ENCODE measurements around the gene GPR42. TPM values are rescaled to one million over a fixed set of nuclear protein-coding genes. Genes with fewer than 3 reads are reported as not detected.

The GPR42 gene
- total and polyA plus RNA-seq, 10 of the 15 experiments (the other 5 are each of a cell fraction or from before 2014, with no cell fraction given) = 0.13 TPM; not detected in 9

DNA sequence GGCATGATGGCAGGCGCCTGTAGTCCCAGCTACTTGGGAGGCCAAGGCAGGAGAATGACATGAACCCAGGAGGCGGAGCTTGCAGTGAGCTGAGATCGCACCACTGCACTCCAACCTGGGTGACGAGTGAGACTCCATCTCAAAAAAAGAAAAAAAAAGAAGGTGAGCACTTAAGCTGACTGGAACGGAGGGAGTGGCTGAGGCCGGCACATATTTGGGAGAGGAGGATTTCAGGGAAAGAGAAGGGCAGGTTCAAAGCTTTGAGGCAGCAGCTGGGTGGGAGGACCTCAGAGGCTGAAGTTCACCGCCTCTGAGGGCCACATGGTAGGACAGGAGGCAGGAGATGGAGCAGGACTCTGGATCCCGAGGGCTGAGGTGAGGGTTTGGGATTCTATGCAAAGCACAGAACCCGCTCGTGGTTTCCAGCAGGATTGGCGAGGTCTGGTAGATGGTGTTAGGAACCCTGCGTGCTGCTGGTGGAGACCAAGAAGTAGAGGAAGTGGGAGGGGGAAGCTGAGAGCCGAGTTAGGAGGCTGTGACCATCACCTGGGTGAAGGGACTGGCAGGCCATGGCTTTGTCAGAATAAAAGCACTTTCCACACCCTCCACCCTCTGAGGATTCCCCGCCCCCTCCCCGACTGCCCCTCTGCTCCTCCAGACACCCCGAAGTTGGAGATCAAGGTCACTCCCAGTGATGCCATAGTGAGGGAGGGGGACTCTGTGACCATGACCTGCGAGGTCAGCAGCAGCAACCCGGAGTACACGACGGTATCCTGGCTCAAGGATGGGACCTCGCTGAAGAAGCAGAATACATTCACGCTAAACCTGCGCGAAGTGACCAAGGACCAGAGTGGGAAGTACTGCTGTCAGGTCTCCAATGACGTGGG lies 33.5 kb upstream of the GPR42 start (continued):
- TF ChIP-seq, protein P1, sequence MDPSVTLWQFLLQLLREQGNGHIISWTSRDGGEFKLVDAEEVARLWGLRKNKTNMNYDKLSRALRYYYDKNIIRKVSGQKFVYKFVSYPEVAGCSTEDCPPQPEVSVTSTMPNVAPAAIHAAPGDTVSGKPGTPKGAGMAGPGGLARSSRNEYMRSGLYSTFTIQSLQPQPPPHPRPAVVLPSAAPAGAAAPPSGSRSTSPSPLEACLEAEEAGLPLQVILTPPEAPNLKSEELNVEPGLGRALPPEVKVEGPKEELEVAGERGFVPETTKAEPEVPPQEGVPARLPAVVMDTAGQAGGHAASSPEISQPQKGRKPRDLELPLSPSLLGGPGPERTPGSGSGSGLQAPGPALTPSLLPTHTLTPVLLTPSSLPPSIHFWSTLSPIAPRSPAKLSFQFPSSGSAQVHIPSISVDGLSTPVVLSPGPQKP (IDR thresholded peaks at IDR 0.05; ENCODE audit: low read depth, low read length) = no peak
- 0 out of 4 replicates have a peak, but pooled peaks of 1 of the 2 experiments have one; percentile 15 for TF ChIP-seq IKZF2 (IDR thresholded peaks at IDR 0.05)
- TF ChIP-seq EED (IDR thresholded peaks at IDR 0.05; ENCODE audit: low read depth) = no peak
- TF ChIP-seq POLR2AphosphoS5 (IDR thresholded peaks at IDR 0.05; ENCODE audit: low read length) = no peak
- TF ChIP-seq ETV6 (conservative IDR thresholded peaks at IDR 0.05 in 1 of 2, IDR thresholded peaks at IDR 0.05 in 1 of 2; ENCODE audit: borderline replicate concordance in 1 of 2, low read depth in 1 of 2) = no peak
- TF ChIP-seq, protein P2, sequence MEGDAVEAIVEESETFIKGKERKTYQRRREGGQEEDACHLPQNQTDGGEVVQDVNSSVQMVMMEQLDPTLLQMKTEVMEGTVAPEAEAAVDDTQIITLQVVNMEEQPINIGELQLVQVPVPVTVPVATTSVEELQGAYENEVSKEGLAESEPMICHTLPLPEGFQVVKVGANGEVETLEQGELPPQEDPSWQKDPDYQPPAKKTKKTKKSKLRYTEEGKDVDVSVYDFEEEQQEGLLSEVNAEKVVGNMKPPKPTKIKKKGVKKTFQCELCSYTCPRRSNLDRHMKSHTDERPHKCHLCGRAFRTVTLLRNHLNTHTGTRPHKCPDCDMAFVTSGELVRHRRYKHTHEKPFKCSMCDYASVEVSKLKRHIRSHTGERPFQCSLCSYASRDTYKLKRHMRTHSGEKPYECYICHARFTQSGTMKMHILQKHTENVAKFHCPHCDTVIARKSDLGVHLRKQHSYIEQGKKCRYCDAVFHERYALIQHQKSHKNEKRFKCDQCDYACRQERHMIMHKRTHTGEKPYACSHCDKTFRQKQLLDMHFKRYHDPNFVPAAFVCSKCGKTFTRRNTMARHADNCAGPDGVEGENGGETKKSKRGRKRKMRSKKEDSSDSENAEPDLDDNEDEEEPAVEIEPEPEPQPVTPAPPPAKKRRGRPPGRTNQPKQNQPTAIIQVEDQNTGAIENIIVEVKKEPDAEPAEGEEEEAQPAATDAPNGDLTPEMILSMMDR (IDR thresholded peaks at IDR 0.05 in 2 of 3, conservative IDR thresholded peaks at IDR 0.05 in 1 of 3; ENCODE audit: control insufficient read depth in 2 of 3, extremely low read depth in 1 of 3, insufficient read depth in 1 of 3, low read depth in 3 of 3, low read length in 3 of 3) = no peak
- no peak for TF ChIP-seq POU2F2 (IDR thresholded peaks at IDR 0.05; ENCODE audit: borderline replicate concordance, low read depth, low read length)
- TF ChIP-seq, protein P3, sequence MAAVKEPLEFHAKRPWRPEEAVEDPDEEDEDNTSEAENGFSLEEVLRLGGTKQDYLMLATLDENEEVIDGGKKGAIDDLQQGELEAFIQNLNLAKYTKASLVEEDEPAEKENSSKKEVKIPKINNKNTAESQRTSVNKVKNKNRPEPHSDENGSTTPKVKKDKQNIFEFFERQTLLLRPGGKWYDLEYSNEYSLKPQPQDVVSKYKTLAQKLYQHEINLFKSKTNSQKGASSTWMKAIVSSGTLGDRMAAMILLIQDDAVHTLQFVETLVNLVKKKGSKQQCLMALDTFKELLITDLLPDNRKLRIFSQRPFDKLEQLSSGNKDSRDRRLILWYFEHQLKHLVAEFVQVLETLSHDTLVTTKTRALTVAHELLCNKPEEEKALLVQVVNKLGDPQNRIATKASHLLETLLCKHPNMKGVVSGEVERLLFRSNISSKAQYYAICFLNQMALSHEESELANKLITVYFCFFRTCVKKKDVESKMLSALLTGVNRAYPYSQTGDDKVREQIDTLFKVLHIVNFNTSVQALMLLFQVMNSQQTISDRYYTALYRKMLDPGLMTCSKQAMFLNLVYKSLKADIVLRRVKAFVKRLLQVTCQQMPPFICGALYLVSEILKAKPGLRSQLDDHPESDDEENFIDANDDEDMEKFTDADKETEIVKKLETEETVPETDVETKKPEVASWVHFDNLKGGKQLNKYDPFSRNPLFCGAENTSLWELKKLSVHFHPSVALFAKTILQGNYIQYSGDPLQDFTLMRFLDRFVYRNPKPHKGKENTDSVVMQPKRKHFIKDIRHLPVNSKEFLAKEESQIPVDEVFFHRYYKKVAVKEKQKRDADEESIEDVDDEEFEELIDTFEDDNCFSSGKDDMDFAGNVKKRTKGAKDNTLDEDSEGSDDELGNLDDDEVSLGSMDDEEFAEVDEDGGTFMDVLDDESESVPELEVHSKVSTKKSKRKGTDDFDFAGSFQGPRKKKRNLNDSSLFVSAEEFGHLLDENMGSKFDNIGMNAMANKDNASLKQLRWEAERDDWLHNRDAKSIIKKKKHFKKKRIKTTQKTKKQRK (IDR thresholded peaks at IDR 0.05; ENCODE audit: low read depth, low read length) = no peak
- TF ChIP-seq BMI1 (IDR thresholded peaks at IDR 0.05; ENCODE audit: borderline replicate concordance) = 0 out of 2 replicates have a peak, but pooled peaks have one; percentile 26
- TF ChIP-seq ZZZ3 (IDR thresholded peaks at IDR 0.05; ENCODE audit: control insufficient read depth, insufficient read length, low read depth) = no peak
- TF ChIP-seq KAT2A (conservative IDR thresholded peaks at IDR 0.05; ENCODE audit: control insufficient read depth, low read depth, low read length) = no peak
- TF ChIP-seq DPF2 (IDR thresholded peaks at IDR 0.05) = no peak
- TF ChIP-seq RUNX3 (IDR thresholded peaks at IDR 0.05; ENCODE audit: low read length) = peak; percentile 19; the same call in 1 of the 2 replicates
- no peak for TF ChIP-seq RAD21 (IDR thresholded peaks at IDR 0.05; ENCODE audit: insufficient read depth, low read depth, low read length)
- no peak for TF ChIP-seq EZH2 (IDR thresholded peaks at IDR 0.05; ENCODE audit: borderline replicate concordance, control insufficient read depth, low read depth, low read length)
- no peak for TF ChIP-seq CBFB (IDR thresholded peaks at IDR 0.05; ENCODE audit: low read depth)
- TF ChIP-seq, protein P4, sequence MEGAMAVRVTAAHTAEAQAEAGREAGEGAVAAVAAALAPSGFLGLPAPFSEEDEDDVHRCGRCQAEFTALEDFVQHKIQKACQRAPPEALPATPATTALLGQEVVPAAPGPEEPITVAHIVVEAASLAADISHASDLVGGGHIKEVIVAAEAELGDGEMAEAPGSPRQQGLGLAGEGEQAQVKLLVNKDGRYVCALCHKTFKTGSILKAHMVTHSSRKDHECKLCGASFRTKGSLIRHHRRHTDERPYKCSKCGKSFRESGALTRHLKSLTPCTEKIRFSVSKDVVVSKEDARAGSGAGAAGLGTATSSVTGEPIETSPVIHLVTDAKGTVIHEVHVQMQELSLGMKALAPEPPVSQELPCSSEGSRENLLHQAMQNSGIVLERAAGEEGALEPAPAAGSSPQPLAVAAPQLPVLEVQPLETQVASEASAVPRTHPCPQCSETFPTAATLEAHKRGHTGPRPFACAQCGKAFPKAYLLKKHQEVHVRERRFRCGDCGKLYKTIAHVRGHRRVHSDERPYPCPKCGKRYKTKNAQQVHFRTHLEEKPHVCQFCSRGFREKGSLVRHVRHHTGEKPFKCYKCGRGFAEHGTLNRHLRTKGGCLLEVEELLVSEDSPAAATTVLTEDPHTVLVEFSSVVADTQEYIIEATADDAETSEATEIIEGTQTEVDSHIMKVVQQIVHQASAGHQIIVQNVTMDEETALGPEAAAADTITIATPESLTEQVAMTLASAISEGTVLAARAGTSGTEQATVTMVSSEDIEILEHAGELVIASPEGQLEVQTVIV (IDR thresholded peaks at IDR 0.05; ENCODE audit: borderline replicate concordance, partially characterized antibody) = no peak
- TF ChIP-seq FOS (IDR thresholded peaks at IDR 0.05; ENCODE audit: borderline replicate concordance, extremely low read depth, insufficient read length) = no peak
- no peak for TF ChIP-seq NFXL1 (IDR thresholded peaks at IDR 0.05; ENCODE audit: borderline replicate concordance)

Measured in GM12878 (cell line).